HT1080 (cell line): Measurements from ENCODE around the gene RPS6KB1. TPM values are rescaled to one million over a fixed set of nuclear protein-coding genes. Genes with fewer than 3 reads are reported as not detected.
"Not testable (repeated sequence)": the region's sequence is repeated elsewhere in the genome, so short reads cannot be mapped to it uniquely, and the experiment has no call there.

Experiments
- DNase-seq: peaks from one replicate; pipeline ENCODE4 v3.0.0-alpha.2; 2015; ENCODE audit warnings: low read depth
- polyA plus RNA-seq, 2 experiments: library from polyadenylated mRNA; depleted of rRNA; stranded (reverse); fragments of >200 nt; gene quantifications; 2 replicates each; pipeline ENCODE4 v1.2.3, GENCODE V29; 2015
- total RNA-seq: library from RNA; depleted of rRNA; stranded (reverse); fragments of >200 nt; shearing (Covaris generic); gene quantifications from 2 replicates; pipeline ENCODE4 v1.2.3, GENCODE V29; 2014; rRNA removed

RPS6KB1 gene
- total RNA-seq, result 16.4 and 16.8 TPM in 2 replicates
- 10.8 and 13.7 TPM in 2 replicates for polyA plus RNA-seq (2015; cell fraction: cytosol; rRNA removed)
- 22.5 and 23.0 TPM in 2 replicates for polyA plus RNA-seq (2015; cell fraction: nucleus; rRNA removed)

DNA sequence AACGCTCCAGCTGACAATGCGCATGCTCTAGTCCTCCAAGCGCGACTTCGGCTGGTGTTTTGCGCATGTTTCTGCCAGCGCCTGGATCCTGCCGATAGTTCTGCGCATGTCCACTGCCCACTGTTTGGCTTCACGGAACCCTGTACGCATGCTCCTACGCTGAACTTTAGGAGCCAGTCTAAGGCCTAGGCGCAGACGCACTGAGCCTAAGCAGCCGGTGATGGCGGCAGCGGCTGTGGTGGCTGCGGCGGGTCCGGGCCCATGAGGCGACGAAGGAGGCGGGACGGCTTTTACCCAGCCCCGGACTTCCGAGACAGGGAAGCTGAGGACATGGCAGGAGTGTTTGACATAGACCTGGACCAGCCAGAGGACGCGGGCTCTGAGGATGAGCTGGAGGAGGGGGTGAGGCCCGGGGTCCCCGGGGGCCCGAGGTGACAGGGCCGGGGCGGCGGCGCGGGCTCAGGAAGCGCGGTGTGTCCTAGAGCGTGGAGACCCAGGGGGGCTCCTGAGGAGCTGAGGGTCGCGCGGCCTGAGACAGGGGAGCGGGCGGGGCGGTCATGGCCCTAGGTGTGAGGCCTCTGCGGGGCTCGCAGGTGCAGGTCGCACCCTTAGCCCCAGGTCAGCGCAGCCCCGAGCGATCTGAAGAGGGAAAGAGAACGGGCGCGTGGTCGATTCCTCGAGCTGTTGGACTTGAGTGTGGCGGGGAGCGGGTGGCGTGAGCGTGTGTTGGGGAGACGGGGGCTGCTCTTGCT lies at the start of gene RPS6KB1, which contains the start of gene TUBD1:
TSS of gene RPS6KB1 (plus strand) at position 198 of the 752 bp plus-strand sequence. CDS start at position 262, 64 bp downstream.
TSS of gene TUBD1 (minus strand) at position 20 of the 752 bp plus-strand sequence. CDS start 1,941 bp downstream, outside the sequence.
- peak; percentile 99 for DNase-seq

DNA sequence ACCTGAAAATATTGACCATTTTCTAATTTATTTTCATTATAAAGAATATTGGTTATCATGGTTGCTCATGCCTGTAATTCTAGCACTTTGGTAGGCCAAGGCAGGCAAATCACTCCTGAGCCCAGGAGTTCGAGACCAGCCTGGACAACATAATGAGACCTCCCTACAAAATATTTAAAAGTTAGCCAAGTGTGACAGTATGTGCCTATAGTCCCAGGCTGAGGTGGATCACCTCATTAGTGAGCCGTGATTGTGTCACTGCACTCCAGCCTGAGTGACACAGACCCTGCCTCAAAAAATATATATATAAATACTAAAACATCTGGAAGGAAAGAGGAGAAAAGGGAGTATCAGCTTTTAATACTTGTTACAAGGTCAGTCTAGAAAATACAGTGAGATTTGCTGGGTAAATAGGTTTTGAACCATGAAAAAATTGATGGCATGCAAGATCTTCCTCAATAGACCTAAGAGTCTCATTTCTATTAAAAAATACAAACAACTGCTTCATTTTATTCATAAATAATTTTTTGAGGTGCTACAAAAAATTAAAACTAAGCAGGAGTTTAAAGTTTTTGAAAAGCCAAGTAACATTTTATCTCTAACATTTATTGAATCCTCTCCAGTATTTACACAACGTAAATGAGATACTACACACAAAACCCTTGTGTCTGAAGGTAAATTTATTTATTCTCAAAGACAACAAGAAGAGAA lies 47.9 kb upstream of the RPS6KB1 start:
- DNase-seq, result peak; percentile 26

GRCh38 chr17:59845595-59846393 lies 47.1 kb upstream of the RPS6KB1 start:
- peak; percentile 72 for DNase-seq

DNA sequence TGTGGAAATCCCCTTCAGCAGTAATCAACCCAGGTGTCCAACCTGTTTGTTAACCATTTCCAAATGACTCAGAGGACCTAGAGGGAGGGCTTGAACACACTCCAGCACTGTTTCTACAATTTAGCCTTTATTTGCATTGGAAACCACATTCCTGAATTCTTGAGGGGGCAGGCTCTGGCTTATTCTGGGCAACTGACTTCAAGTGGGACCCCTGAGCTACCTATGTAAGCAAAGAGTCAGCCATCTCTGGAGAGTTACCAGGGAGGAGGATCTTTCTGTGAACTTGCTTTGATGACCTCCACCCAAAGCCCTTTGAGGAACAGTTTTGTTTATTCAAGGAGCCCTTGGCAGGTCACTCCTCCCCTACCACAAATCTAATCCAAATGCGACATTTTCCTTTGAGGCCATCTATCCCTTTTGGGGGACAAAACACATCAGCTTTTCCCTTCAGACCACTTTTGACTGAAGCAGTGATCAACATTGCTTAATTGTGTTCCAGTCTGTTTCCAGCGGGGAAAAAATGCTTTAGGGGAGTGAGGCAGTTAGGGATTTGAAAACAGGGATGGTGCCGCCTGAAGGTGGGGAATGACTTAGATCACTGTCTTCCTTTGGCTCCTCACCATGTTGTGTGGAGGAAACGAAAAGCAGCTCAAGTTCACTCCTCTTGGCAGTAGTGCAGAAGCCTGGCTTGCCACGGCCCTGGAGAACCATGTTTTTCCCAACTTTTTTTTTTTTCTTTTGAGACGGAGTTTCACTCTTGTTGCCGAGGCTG lies 46.3 kb upstream of the RPS6KB1 start:
- peak; percentile 82 for DNase-seq

GRCh38 chr17:59848385-59848668 lies 44.6 kb upstream of the RPS6KB1 start:
- no peak for DNase-seq

DNA sequence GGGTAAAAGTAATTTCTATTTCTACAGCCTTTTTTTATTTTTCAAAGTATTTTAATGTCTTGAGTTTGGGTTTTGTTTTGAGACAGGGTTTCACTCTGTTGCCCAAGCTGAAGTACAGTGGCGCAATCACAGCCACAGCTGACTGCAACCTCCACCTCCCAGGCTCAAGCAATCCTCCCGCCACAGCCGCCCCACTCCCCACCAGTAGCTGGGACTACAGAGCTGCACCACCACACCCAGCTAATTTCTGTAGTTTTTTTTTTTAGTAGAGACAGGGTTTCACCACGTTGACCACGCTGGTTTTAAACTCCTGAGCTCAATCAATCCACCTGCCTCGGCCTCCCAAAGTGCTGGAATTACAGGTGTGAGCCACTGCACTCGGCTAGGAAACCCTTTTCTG lies 44.1 kb upstream of the RPS6KB1 start:
- DNase-seq, result no peak

DNA sequence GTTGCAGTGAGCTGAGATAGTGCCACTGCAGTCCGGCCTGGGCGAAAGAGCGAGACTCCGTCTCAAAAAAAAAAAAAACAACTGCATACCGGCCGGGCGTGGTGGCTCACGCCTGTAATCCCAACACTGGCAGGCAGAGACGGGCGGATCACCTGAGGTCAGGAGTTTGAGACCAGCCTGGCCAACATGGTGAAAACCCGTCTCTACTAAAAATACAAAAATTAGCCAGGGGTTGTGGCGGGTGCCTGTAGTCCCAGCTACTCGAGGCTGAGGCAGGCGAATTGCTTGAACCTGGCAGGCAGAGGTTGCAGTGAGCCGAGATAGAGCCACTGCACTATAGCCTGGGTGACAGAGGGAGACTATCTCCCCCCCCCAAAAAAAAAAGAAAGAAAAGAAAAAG lies 42.6 kb upstream of the RPS6KB1 start:
- not testable (repeated sequence) for DNase-seq

GRCh38 chr17:59851439-59852375 lies 41.2 kb upstream of the RPS6KB1 start:
- no peak for DNase-seq

- DNase-seq, result not testable (repeated sequence)
Measured at GRCh38 chr17:59852847-59853167, 40.1 kb upstream of the RPS6KB1 start.

- DNase-seq, result peak; percentile 96
Measured at GRCh38 chr17:59853168-59853918, 39.6 kb upstream of the RPS6KB1 start.

- DNase-seq, result not testable (repeated sequence)
Measured at GRCh38 chr17:59853919-59854729, 38.8 kb upstream of the RPS6KB1 start.

DNA sequence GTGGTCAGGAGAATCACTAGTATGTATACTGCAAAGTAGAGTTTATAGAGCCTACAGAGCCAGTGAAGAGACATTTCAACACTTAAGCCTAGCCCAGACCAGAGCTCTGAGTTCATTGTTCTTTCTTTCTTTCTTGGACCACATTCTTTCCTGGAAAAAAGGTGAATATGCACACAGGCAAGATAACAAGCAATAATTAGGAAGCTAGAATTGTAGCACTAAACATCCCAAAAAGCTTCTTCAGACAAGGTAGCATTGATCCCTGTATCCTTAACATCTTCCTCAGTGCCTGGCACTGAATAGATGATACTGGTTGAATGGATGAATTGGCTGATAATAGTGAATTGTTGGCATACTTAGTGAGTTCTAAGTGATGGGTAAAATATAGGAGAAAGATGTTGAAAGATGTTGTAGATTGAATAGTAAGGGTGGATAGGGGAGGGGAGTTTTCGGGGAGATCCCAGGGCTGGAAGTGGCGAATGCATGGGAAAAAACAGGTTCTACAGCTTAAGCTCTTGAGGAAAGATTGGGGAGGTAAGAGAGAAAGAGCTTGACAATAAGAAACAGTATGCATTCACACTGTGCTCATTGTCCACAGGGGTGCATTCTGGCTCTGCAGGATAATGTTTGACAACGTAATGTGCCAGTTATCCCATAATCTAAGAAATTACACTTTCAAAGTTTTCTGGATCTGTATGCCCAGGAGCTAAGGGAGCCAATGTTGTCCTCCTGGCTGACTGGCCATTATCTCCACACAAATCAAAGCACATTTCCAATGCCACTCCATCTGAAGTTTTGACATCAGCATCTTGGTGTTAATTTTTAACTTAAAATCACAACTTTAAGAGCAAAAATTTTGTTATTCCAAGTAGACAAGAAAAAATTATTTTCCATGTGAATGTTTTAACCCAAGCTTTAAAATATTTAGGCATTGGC lies 35.8 kb upstream of the RPS6KB1 start:
- no peak for DNase-seq

GRCh38 chr17:59858167-59858816 lies 34.6 kb upstream of the RPS6KB1 start:
- DNase-seq, result no peak

- DNase-seq, result no peak
Measured at GRCh38 chr17:59858932-59859331, 34.0 kb upstream of the RPS6KB1 start.

GRCh38 chr17:59859444-59860025 lies 33.4 kb upstream of the RPS6KB1 start:
- peak; percentile 21 for DNase-seq

GRCh38 chr17:59863616-59864015 lies 29.3 kb upstream of the RPS6KB1 start:
- no peak for DNase-seq
